ENCODE measurements around the gene GRHL1.

- TF ChIP-seq CTCF (IDR thresholded peaks at IDR 0.05; ENCODE audit: extremely low read depth in 1 of 2, insufficient read depth in 1 of 2, low read depth in 1 of 2, low read length in 2 of 2) (no peak), MAX (IDR thresholded peaks at IDR 0.05; ENCODE audit: insufficient read depth, insufficient read length) (no peak), POLR2AphosphoS5 (IDR thresholded peaks at IDR 0.05; ENCODE audit: insufficient read depth, low read depth, low read length) (no peak), POLR2A (IDR thresholded peaks at IDR 0.05; ENCODE audit: low read depth, low read length) (no peak), FOS (IDR thresholded peaks at IDR 0.05; ENCODE audit: borderline replicate concordance, insufficient read depth, low read length) (no peak), EZH2 (IDR thresholded peaks at IDR 0.05; ENCODE audit: borderline replicate concordance, low read depth, low read length, severe bottlenecking) (no peak)
These were observed 77.0 kb downstream of the GRHL1 start for GRCh38 chr2:10028407-10028987.

Data from endothelial cell of umbilical vein (primary cell).